ENCODE data around the gene ZNF688.

Gene ZNF688

DNA sequence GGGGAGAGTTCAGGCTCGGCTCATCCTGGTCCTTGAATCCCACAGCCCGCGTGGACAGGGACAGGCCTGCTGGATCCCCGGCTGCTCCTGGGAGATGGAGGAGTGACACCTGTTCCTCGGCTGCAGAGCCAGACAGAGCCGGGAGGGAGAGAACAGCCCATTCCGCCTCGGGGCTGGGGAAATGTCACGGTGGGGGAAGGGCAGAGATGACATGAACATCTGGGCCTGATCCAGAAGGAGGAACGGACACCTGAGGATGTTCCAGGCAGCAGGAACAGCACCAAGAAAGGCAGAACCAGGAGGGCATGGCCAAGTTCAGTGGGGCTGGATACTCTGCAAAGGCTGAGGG lies 15.4 kb downstream of the ZNF688 start:
- no peak overlapping the region for H3K4me3 ChIP-seq (replicated peaks; ENCODE audit: insufficient read depth, low read length)
- no peak for TF ChIP-seq POLR2AphosphoS5 (IDR thresholded peaks at IDR 0.05; ENCODE audit: low read depth)
- TF ChIP-seq SPI1 (IDR thresholded peaks at IDR 0.05; ENCODE audit: borderline replicate concordance, low read depth), result no peak
- TF ChIP-seq, protein P1, sequence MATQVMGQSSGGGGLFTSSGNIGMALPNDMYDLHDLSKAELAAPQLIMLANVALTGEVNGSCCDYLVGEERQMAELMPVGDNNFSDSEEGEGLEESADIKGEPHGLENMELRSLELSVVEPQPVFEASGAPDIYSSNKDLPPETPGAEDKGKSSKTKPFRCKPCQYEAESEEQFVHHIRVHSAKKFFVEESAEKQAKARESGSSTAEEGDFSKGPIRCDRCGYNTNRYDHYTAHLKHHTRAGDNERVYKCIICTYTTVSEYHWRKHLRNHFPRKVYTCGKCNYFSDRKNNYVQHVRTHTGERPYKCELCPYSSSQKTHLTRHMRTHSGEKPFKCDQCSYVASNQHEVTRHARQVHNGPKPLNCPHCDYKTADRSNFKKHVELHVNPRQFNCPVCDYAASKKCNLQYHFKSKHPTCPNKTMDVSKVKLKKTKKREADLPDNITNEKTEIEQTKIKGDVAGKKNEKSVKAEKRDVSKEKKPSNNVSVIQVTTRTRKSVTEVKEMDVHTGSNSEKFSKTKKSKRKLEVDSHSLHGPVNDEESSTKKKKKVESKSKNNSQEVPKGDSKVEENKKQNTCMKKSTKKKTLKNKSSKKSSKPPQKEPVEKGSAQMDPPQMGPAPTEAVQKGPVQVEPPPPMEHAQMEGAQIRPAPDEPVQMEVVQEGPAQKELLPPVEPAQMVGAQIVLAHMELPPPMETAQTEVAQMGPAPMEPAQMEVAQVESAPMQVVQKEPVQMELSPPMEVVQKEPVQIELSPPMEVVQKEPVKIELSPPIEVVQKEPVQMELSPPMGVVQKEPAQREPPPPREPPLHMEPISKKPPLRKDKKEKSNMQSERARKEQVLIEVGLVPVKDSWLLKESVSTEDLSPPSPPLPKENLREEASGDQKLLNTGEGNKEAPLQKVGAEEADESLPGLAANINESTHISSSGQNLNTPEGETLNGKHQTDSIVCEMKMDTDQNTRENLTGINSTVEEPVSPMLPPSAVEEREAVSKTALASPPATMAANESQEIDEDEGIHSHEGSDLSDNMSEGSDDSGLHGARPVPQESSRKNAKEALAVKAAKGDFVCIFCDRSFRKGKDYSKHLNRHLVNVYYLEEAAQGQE (IDR thresholded peaks at IDR 0.05; ENCODE audit: insufficient replicate concordance, low read depth), result no peak
- H3K27me3 ChIP-seq (ENCODE audit: insufficient read depth, poor library complexity, severe bottlenecking), result no peaks in the 10 kb centered on the region
- no peak overlapping the region for H3K27ac ChIP-seq (replicated peaks)
- no peak for DNase-seq (ENCODE audit: low read depth in 1 of 2, low spot score in 1 of 2)

DNA sequence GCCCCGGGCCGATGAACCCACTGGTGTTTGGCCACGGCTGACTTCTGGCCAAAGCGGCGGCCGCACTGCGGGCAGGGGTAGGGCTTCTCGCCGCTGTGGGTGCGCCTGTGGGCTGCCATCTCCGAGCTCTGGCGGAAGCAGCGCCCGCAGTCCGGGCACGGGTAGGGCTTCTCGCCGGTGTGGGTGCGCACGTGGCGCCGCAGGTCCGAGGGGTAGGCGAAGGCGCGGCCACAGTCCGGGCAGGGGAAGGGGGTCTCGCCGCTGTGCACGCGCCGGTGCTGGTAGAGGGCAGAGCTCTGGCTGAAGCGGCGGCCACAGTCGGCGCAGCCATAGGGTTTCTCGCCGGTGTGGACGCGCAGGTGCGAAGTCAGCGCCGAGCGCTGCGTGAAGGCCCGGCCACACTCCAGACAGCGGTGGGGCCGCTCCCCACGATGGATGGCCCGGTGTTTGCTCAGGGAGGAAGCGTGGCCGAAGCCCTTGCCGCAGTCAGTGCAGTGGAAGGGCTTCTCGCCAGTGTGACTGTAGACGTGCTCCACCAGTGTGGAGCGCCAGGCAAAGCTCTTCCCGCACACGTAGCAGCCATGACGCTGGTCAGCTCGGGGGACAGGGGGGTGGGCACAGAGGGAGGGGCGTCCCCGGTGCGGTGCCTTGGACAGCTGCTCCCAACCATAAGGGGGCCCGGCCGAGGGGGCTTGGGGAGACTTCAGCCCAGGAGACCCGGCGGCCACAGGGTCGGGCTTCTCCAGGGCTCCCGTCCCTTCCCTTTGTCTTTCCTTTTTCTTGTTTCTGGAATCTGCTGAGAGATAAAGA lies 16.0 kb downstream of the ZNF688 start:
- Histone ChIP-seq H3K27ac (replicated peaks) (no peak overlapping the region), H3K4me3 (replicated peaks; ENCODE audit: insufficient read depth, low read length) (no peak overlapping the region), H3K27me3 (ENCODE audit: insufficient read depth, poor library complexity, severe bottlenecking) (no peaks in the 10 kb centered on the region)
- no peak for TF ChIP-seq POLR2AphosphoS5 (IDR thresholded peaks at IDR 0.05; ENCODE audit: low read depth)
- TF ChIP-seq, protein P1 (IDR thresholded peaks at IDR 0.05; ENCODE audit: insufficient replicate concordance, low read depth), result no peak
- TF ChIP-seq SPI1 (IDR thresholded peaks at IDR 0.05; ENCODE audit: borderline replicate concordance, low read depth), result no peak
- TF ChIP-seq GABPA (IDR thresholded peaks at IDR 0.05; ENCODE audit: low read depth), result no peak
- TF ChIP-seq, protein P2, sequence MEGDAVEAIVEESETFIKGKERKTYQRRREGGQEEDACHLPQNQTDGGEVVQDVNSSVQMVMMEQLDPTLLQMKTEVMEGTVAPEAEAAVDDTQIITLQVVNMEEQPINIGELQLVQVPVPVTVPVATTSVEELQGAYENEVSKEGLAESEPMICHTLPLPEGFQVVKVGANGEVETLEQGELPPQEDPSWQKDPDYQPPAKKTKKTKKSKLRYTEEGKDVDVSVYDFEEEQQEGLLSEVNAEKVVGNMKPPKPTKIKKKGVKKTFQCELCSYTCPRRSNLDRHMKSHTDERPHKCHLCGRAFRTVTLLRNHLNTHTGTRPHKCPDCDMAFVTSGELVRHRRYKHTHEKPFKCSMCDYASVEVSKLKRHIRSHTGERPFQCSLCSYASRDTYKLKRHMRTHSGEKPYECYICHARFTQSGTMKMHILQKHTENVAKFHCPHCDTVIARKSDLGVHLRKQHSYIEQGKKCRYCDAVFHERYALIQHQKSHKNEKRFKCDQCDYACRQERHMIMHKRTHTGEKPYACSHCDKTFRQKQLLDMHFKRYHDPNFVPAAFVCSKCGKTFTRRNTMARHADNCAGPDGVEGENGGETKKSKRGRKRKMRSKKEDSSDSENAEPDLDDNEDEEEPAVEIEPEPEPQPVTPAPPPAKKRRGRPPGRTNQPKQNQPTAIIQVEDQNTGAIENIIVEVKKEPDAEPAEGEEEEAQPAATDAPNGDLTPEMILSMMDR (IDR thresholded peaks at IDR 0.05; ENCODE audit: insufficient read depth, low read length), result no peak
- no peak for DNase-seq (ENCODE audit: low read depth in 1 of 2, low spot score in 1 of 2)

DNA sequence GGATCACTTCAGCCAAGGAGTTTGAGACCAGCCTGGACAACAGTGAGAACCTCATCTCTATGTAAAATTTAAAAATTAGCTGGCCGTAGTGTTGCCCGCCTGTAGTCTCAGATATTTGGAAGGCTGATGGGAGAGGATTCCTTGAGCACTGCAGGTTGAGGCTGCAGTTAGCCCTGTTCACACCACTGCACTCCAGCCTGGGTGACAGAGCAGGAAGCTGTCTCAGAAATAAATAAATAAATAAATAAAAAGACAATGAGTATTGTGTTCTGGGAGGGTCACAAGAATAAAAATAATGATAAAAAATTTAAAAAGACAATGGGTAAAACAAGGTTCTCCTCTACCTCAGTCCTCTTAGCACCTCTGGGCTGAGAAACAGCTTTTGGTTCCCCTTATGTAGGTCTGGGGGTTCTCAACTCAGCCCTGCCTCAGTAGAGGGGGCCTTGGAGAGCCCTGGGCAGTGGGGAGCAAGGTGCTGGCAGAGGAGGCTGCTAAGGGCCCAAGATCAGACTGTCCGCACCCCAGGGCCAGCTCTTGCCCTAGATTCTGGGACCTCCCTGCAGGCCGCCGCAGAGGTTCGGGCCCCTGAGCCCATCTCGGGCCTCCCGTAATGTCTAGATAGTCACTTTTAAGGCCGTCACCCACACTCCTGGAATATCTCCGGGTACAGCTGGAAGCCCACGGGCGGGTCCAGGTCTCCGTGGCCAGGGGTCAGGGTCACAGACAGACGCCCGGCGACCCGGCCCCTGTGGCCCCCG lies 16.8 kb downstream of the ZNF688 start:
- no peak overlapping the region for H3K27ac ChIP-seq (replicated peaks)
- no peak for TF ChIP-seq SPI1 (IDR thresholded peaks at IDR 0.05; ENCODE audit: borderline replicate concordance, low read depth)
- TF ChIP-seq, protein P1 (IDR thresholded peaks at IDR 0.05; ENCODE audit: insufficient replicate concordance, low read depth), result no peak
- TF ChIP-seq, protein P2 (IDR thresholded peaks at IDR 0.05; ENCODE audit: insufficient read depth, low read length), result no peak
- TF ChIP-seq POLR2AphosphoS5 (IDR thresholded peaks at IDR 0.05; ENCODE audit: low read depth), result no peak
- TF ChIP-seq GABPA (IDR thresholded peaks at IDR 0.05; ENCODE audit: low read depth), result no peak

More for the DNA sequence above, 16.8 kb downstream of the ZNF688 start:
- DNase-seq (ENCODE audit: low read depth in 1 of 2, low spot score in 1 of 2), result no peak
- H3K27me3 ChIP-seq (ENCODE audit: insufficient read depth, poor library complexity, severe bottlenecking), result no peaks in the 10 kb centered on the region
- no peak overlapping the region for H3K4me3 ChIP-seq (replicated peaks; ENCODE audit: insufficient read depth, low read length)
